NT2/D1 (cell line): ENCODE measurements around the gene METTL14.

Experiments
- DNase-seq: peaks from one replicate; pipeline ENCODE4 v3.0.0-alpha.2; 2011; ENCODE audit warnings: low read depth, low spot score
- H3K27me3 ChIP-seq: 2 replicates; pipeline ENCODE4 v1.6.0; 2011; ENCODE audit warnings: mild to moderate bottlenecking; ENCODE audit not compliant: insufficient read length, insufficient read depth
- H3K36me3 ChIP-seq: 2 replicates; pipeline ENCODE4 v1.6.1; 2011; ENCODE audit warnings: mild to moderate bottlenecking, low read length, mixed read lengths; ENCODE audit not compliant: insufficient read depth, insufficient read length
- H3K4me1 ChIP-seq: 2 replicates; pipeline ENCODE4 v1.5.1; 2011; ENCODE audit not compliant: insufficient read depth, insufficient read length
- H3K4me3 ChIP-seq: 2 replicates; pipeline ENCODE4 v1.5.1; 2011; ENCODE audit warnings: low read depth; ENCODE audit not compliant: insufficient read length
- H3K9ac ChIP-seq: 2 replicates; pipeline ENCODE4 v1.6.0; 2011; ENCODE audit warnings: low read depth; ENCODE audit not compliant: insufficient read length
- H3K9me3 ChIP-seq: 2 replicates; pipeline ENCODE4 v1.5.1; 2011; ENCODE audit warnings: mild to moderate bottlenecking, low read length; ENCODE audit not compliant: insufficient read depth
- SUZ12 ChIP-seq: IDR thresholded peaks from 2 replicates; pipeline ENCODE4 v1.6.1; 2011; ENCODE audit not compliant: insufficient read length, insufficient read depth; ENCODE audit errors: extremely low read depth
- YY1 ChIP-seq: IDR thresholded peaks from 2 replicates; pipeline ENCODE4 v1.6.1; 2011; ENCODE audit not compliant: insufficient read length, insufficient read depth
- ZNF274 ChIP-seq: IDR thresholded peaks from 2 replicates; pipeline ENCODE4 v1.6.1; 2011; ENCODE audit warnings: mild to moderate bottlenecking, low read depth, low read length

The METTL14 gene

GRCh38 chr4:118745357-118745756 is 60.2 kb downstream of the METTL14 start:
- DNase-seq: no peak
- Histone ChIP-seq H3K4me3 (no peak overlapping the region), H3K27me3 (no peaks in the 10 kb centered on the region), H3K9me3 (no peaks in the 10 kb centered on the region), H3K36me3 (peaks cover 45% of the 10 kb centered on the region), H3K4me1 (no peaks in the 10 kb centered on the region), H3K9ac (no peak overlapping the region)
- TF ChIP-seq YY1: no peak
- no peak for TF ChIP-seq ZNF274
- no peak for TF ChIP-seq SUZ12

GRCh38 chr4:118746251-118746919 is 61.2 kb downstream of the METTL14 start:
- H3K9ac ChIP-seq: no peak overlapping the region
- no peak overlapping the region for H3K4me3 ChIP-seq
- TF ChIP-seq YY1 (no peak), SUZ12 (no peak), ZNF274 (no peak)
- H3K9me3 ChIP-seq: no peaks in the 10 kb centered on the region
- no peak for DNase-seq
- H3K36me3 ChIP-seq: peaks cover 49% of the 10 kb centered on the region
- no peaks in the 10 kb centered on the region for H3K4me1 ChIP-seq
- no peaks in the 10 kb centered on the region for H3K27me3 ChIP-seq

- no peak for DNase-seq
- H3K36me3 ChIP-seq: peaks cover 41% of the 10 kb centered on the region
- H3K4me1 ChIP-seq: no peaks in the 10 kb centered on the region
- no peak overlapping the region for H3K9ac ChIP-seq
- TF ChIP-seq SUZ12: no peak
- TF ChIP-seq ZNF274: no peak
- no peak for TF ChIP-seq YY1
- H3K4me3 ChIP-seq: no peak overlapping the region
- H3K27me3 ChIP-seq: no peaks in the 10 kb centered on the region
- H3K9me3 ChIP-seq: no peaks in the 10 kb centered on the region
Observed at GRCh38 chr4:118749347-118749988, 64.3 kb downstream of the METTL14 start.

- H3K27me3 ChIP-seq: no peaks in the 10 kb centered on the region
- no peak overlapping the region for H3K4me3 ChIP-seq
- H3K36me3 ChIP-seq: peaks cover 46% of the 10 kb centered on the region
- H3K9ac ChIP-seq: no peak overlapping the region
- H3K4me1 ChIP-seq: no peaks in the 10 kb centered on the region
- H3K9me3 ChIP-seq: no peaks in the 10 kb centered on the region
- no peak for TF ChIP-seq ZNF274
- no peak for TF ChIP-seq SUZ12
- no peak for TF ChIP-seq YY1
- no peak for DNase-seq
Observed at GRCh38 chr4:118751629-118752323, 66.6 kb downstream of the METTL14 start.

GRCh38 chr4:118752551-118752950 is 67.4 kb downstream of the METTL14 start:
- no peak for DNase-seq
- no peaks in the 10 kb centered on the region for H3K9me3 ChIP-seq
- no peak for TF ChIP-seq ZNF274
- no peak for TF ChIP-seq SUZ12
- TF ChIP-seq YY1: no peak
- no peak overlapping the region for H3K9ac ChIP-seq
- no peaks in the 10 kb centered on the region for H3K27me3 ChIP-seq
- no peaks in the 10 kb centered on the region for H3K4me1 ChIP-seq
- H3K36me3 ChIP-seq: peaks cover 53% of the 10 kb centered on the region
- no peak overlapping the region for H3K4me3 ChIP-seq

GRCh38 chr4:118753096-118753495 is 67.9 kb downstream of the METTL14 start:
- Histone ChIP-seq H3K9ac (no peak overlapping the region), H3K36me3 (peaks cover 51% of the 10 kb centered on the region)
- TF ChIP-seq SUZ12 (no peak), YY1 (no peak), ZNF274 (no peak)

GRCh38 chr4:118753685-118754084 is 68.5 kb downstream of the METTL14 start:
- H3K27me3 ChIP-seq: no peaks in the 10 kb centered on the region
- H3K9me3 ChIP-seq: no peaks in the 10 kb centered on the region
- no peak overlapping the region for H3K4me3 ChIP-seq
- H3K4me1 ChIP-seq: no peaks in the 10 kb centered on the region
- DNase-seq: no peak
- peaks cover 51% of the 10 kb centered on the region for H3K36me3 ChIP-seq
- TF ChIP-seq YY1 (no peak), ZNF274 (no peak), SUZ12 (no peak)
- no peak overlapping the region for H3K9ac ChIP-seq

More at GRCh38 chr4:118753096-118753495, 67.9 kb downstream of the METTL14 start:
- DNase-seq: no peak
- Histone ChIP-seq H3K4me1 (no peaks in the 10 kb centered on the region), H3K9me3 (no peaks in the 10 kb centered on the region), H3K4me3 (no peak overlapping the region), H3K27me3 (no peaks in the 10 kb centered on the region)
